ENCODE results near the gene CYP2R1.

- TF ChIP-seq EZH2 (IDR thresholded peaks at IDR 0.05) (no peak), CTCF (IDR thresholded peaks at IDR 0.05) (no peak), EZH2phosphoT487 (IDR thresholded peaks at IDR 0.05) (no peak)
Measured at GRCh38 chr11:14886513-14886912, 5.5 kb downstream of the CYP2R1 start.
